DMS114 treated with DMSO at 0.1 percent for 48 hours (cell line): ENCODE measurements around the gene SLC2A8.
A peak's percentile ranks its signal among the peaks of the same experiment; 100 is the strongest.

Source experiments
- DNase-seq: peaks from one replicate; lab custom pipeline; 2025; ENCODE audit not compliant: unreplicated experiment; lab: John Stamatoyannopoulos, UW

Gene SLC2A8

GRCh38 chr9:127426756-127427155, 29.8 kb downstream of the SLC2A8 start:
- DNase-seq: no peak

- no peak for DNase-seq
These were observed 31.4 kb downstream of the SLC2A8 start for GRCh38 chr9:127428348-127428747.

GRCh38 chr9:127430415-127430814, 33.4 kb downstream of the SLC2A8 start:
- no peak for DNase-seq

GRCh38 chr9:127437497-127438264, 40.7 kb downstream of the SLC2A8 start:
- no peak for DNase-seq

GRCh38 chr9:127438394-127438793, 41.4 kb downstream of the SLC2A8 start:
- DNase-seq: no peak

- no peak for DNase-seq
These were observed 47.4 kb downstream of the SLC2A8 start for GRCh38 chr9:127444283-127444920.

GRCh38 chr9:127444921-127445850, 48.2 kb downstream of the SLC2A8 start:
- no peak for DNase-seq

GRCh38 chr9:127445851-127446712, 49.1 kb downstream of the SLC2A8 start:
- no peak for DNase-seq

- DNase-seq: no peak
These were observed 49.9 kb downstream of the SLC2A8 start for GRCh38 chr9:127446713-127447415.

- no peak for DNase-seq
These were observed 50.6 kb downstream of the SLC2A8 start for GRCh38 chr9:127447416-127448111.

GRCh38 chr9:127448112-127448805, 51.3 kb downstream of the SLC2A8 start:
- DNase-seq: no peak

- no peak for DNase-seq
These were observed 52.5 kb downstream of the SLC2A8 start for GRCh38 chr9:127449332-127449966.

GRCh38 chr9:127450243-127450760, 53.3 kb downstream of the SLC2A8 start:
- no peak for DNase-seq

GRCh38 chr9:127450830-127451607, 54.0 kb downstream of the SLC2A8 start, which contains the start of the genes LRSAM1 and RPL12:
Gene LRSAM1 (plus strand): TSS chr9:127451510. CDS start chr9:127454528, 3,018 bp downstream.
Gene RPL12 (minus strand): TSS chr9:127451406. CDS start chr9:127451317, 89 bp downstream.
- peak; percentile 78 for DNase-seq

- peak; percentile 37 for DNase-seq
These were observed 54.6 kb downstream of the SLC2A8 start for GRCh38 chr9:127451608-127451857.

- no peak for DNase-seq
These were observed 55.1 kb downstream of the SLC2A8 start for GRCh38 chr9:127451858-127452656.

GRCh38 chr9:127452691-127453090, 55.7 kb downstream of the SLC2A8 start:
- DNase-seq: no peak
